Nephron (organoid): ENCODE results near the gene TSPAN1.
A peak's percentile ranks its signal among the peaks of the same experiment; 100 is the strongest.

ENCODE experiments used
- H3K27ac Mint-ChIP-seq, 3 experiments: 2 replicates each; pipeline ENCODE4 v1.8.0; 2020; ENCODE audit warnings: mixed read lengths in 3 of 3, mild to moderate bottlenecking in 2 of 3, moderate library complexity in 1 of 3
- H3K27me3 Mint-ChIP-seq: 2 replicates; pipeline ENCODE4 v1.8.0; 2021; ENCODE audit warnings: low read depth, mild to moderate bottlenecking, moderate library complexity, mixed read lengths
- H3K36me3 Mint-ChIP-seq: 2 replicates; pipeline ENCODE4 v1.8.0; 2020; ENCODE audit warnings: low read depth, mixed read lengths
- H3K4me1 Mint-ChIP-seq: 2 replicates; pipeline ENCODE4 v1.8.0; 2020; ENCODE audit warnings: mixed read lengths
- H3K4me3 Mint-ChIP-seq, 3 experiments: 2 replicates each; pipeline ENCODE4 v1.8.0; 2020; ENCODE audit warnings: mild to moderate bottlenecking in 3 of 3, mixed read lengths in 3 of 3, moderate library complexity in 2 of 3
- H3K9me3 Mint-ChIP-seq: 2 replicates; pipeline ENCODE4 v1.8.0; 2020; ENCODE audit warnings: mixed read lengths
- CTCF ChIP-seq, 3 experiments: fragments of 200-600 bp; sonication (generic); IDR thresholded peaks; one replicate each; pipeline ENCODE4 v1.5.0; 2021; ENCODE audit warnings: antibody characterized with exemption in 3 of 3; ENCODE audit not compliant: unreplicated experiment in 3 of 3

The TSPAN1 gene

GRCh38 chr1:46197964-46198811, 23.3 kb downstream of the TSPAN1 start, which contains the start of gene POMGNT1:
TSS of gene POMGNT1 (minus strand) at chr1:46198434. CDS start at chr1:46197821, 613 bp downstream.
- peaks cover 14% of the 10 kb centered on the region for H3K36me3 Mint-ChIP-seq
- H3K4me3 Mint-ChIP-seq = peak within 1 kb of the TSS; percentile 84 to 90 (median 88)
- peaks cover 27% of the 10 kb centered on the region for H3K4me1 Mint-ChIP-seq
- H3K27me3 Mint-ChIP-seq = peaks cover 5% of the 10 kb centered on the region
- H3K9me3 Mint-ChIP-seq = no peaks in the 10 kb centered on the region
- no peak for TF ChIP-seq CTCF (IDR thresholded peaks at IDR 0.05; ENCODE audit: unreplicated experiment in 3 of 3)
- peak within 1 kb of the TSS; percentile 69 to 90 (median 82) for H3K27ac Mint-ChIP-seq

- H3K27me3 Mint-ChIP-seq = peaks cover 14% of the 10 kb centered on the region
- peaks cover 6% of the 10 kb centered on the region for H3K36me3 Mint-ChIP-seq
- H3K9me3 Mint-ChIP-seq = no peaks in the 10 kb centered on the region
- no peak for TF ChIP-seq CTCF (IDR thresholded peaks at IDR 0.05; ENCODE audit: unreplicated experiment in 3 of 3)
- peak overlapping the region; percentile 77 to 87 (median 84) for H3K4me3 Mint-ChIP-seq
- peak overlapping the region; percentile 69 to 90 (median 69) for H3K27ac Mint-ChIP-seq
- peaks cover 36% of the 10 kb centered on the region for H3K4me1 Mint-ChIP-seq
Measured at GRCh38 chr1:46199233-46199749, 24.4 kb downstream of the TSPAN1 start.

GRCh38 chr1:46203738-46204405, 29.0 kb downstream of the TSPAN1 start:
- H3K36me3 Mint-ChIP-seq = no peaks in the 10 kb centered on the region
- peaks cover 16% of the 10 kb centered on the region for H3K27me3 Mint-ChIP-seq
- peaks cover 26% of the 10 kb centered on the region for H3K4me1 Mint-ChIP-seq
- no peaks in the 10 kb centered on the region for H3K9me3 Mint-ChIP-seq
- peak overlapping the region; percentile 4 to 72 (median 36) for H3K27ac Mint-ChIP-seq
- H3K4me3 Mint-ChIP-seq = peak overlapping the region; percentile 93 to 96 (median 94)
- no peak for TF ChIP-seq CTCF (IDR thresholded peaks at IDR 0.05; ENCODE audit: unreplicated experiment in 3 of 3)

- Mint-ChIP-seq H3K27me3 (peaks cover 16% of the 10 kb centered on the region), H3K27ac (peak overlapping the region; percentile 4 to 72 (median 36)), H3K4me3 (peak overlapping the region; percentile 93 to 96 (median 94)), H3K9me3 (no peaks in the 10 kb centered on the region), H3K36me3 (no peaks in the 10 kb centered on the region), H3K4me1 (peaks cover 23% of the 10 kb centered on the region)
- no peak for TF ChIP-seq CTCF (IDR thresholded peaks at IDR 0.05; ENCODE audit: unreplicated experiment in 3 of 3)
Measured at GRCh38 chr1:46204406-46204742, 29.5 kb downstream of the TSPAN1 start.

- peak overlapping the region; percentile 49 to 94 (median 51) for H3K4me3 Mint-ChIP-seq
- H3K27me3 Mint-ChIP-seq = peaks cover 16% of the 10 kb centered on the region
- TF ChIP-seq CTCF (IDR thresholded peaks at IDR 0.05; ENCODE audit: unreplicated experiment in 3 of 3) = no peak
- H3K9me3 Mint-ChIP-seq = no peaks in the 10 kb centered on the region
- H3K27ac Mint-ChIP-seq = peak overlapping the region in 1 of 3 experiments; percentile 28
- H3K4me1 Mint-ChIP-seq = peaks cover 20% of the 10 kb centered on the region
- H3K36me3 Mint-ChIP-seq = no peaks in the 10 kb centered on the region
Measured at GRCh38 chr1:46205141-46205540, 30.3 kb downstream of the TSPAN1 start.
